Measurements from ENCODE around the gene PRR36. TPM values are rescaled to one million over a fixed set of nuclear protein-coding genes. Genes with fewer than 3 reads are reported as not detected.

PRR36 gene
- total RNA-seq, 1 experiment from 2014 or later: 12.9 TPM

GRCh38 chr19:7916955-7917266 lies 42.7 kb upstream of the PRR36 start:
- Histone ChIP-seq H3K4me2 (peak overlapping the region; percentile 88), H3K27ac (no peak overlapping the region), H3K9me2 (ENCODE audit: insufficient read depth) (no peaks in the 10 kb centered on the region), H3K27me3 (ENCODE audit: insufficient read depth, low read depth) (peaks cover 19% of the 10 kb centered on the region), H3K4me3 (peak overlapping the region; percentile 63), H3K79me2 (ENCODE audit: low read depth) (no peaks in the 10 kb centered on the region), H2AFZ (peak overlapping the region; percentile 75), H4K20me1 (ENCODE audit: insufficient read depth) (peaks cover 15% of the 10 kb centered on the region; the same call in 1 of the 2 replicates), H3K9me3 (ENCODE audit: insufficient read depth, low read depth) (no peaks in the 10 kb centered on the region), H3F3A (ENCODE audit: insufficient read depth, low read depth) (peaks cover 41% of the 10 kb centered on the region), H3K36me3 (ENCODE audit: low read depth) (no peaks in the 10 kb centered on the region), H3K4me1 (replicated peaks; ENCODE audit: insufficient read depth) (peaks cover 23% of the 10 kb centered on the region)
- intact Hi-C loops (cut with micrococcal nuclease; ENCODE audit: unreplicated experiment): no loop called here
- no peak for TF ChIP-seq CTCF (conservative IDR thresholded peaks at IDR 0.05)
- 0 out of 2 replicates have a peak, but pooled peaks have one; percentile 20 for TF ChIP-seq EZH2 (IDR thresholded peaks at IDR 0.05; ENCODE audit: low read depth)
- ChIA-PET POLR2A (ENCODE audit: unreplicated experiment) (no interaction called here), CTCF (interaction anchor here (0.6 kb wide), 1 partner anchor 333 kb away, joined by 3 read pairs; no protein-coding TSS in a partner anchor)
- no peak for DNase-seq
- BruUV-seq (replicated peaks): no TSS peak

- Histone ChIP-seq H3K9me3 (ENCODE audit: insufficient read depth, low read depth) (no peaks in the 10 kb centered on the region), H3K4me2 (peak overlapping the region; percentile 88), H3K36me3 (ENCODE audit: low read depth) (0 out of 2 replicates have a peak, but pooled peaks cover 3% of the 10 kb centered on the region), H4K20me1 (ENCODE audit: insufficient read depth) (peaks cover 15% of the 10 kb centered on the region; the same call in 1 of the 2 replicates), H3K27me3 (ENCODE audit: insufficient read depth, low read depth) (peaks cover 19% of the 10 kb centered on the region), H3F3A (ENCODE audit: insufficient read depth, low read depth) (peaks cover 35% of the 10 kb centered on the region; the same call in 1 of the 2 replicates), H2AFZ (peak overlapping the region; percentile 75; the same call in 1 of the 2 replicates), H3K9me2 (ENCODE audit: insufficient read depth) (no peaks in the 10 kb centered on the region), H3K79me2 (ENCODE audit: low read depth) (no peaks in the 10 kb centered on the region), H3K27ac (no peak overlapping the region), H3K4me1 (replicated peaks; ENCODE audit: insufficient read depth) (peaks cover 18% of the 10 kb centered on the region), H3K4me3 (peak overlapping the region; percentile 63)
- ChIA-PET CTCF (no interaction called here), POLR2A (ENCODE audit: unreplicated experiment) (no interaction called here)
- TF ChIP-seq CTCF (conservative IDR thresholded peaks at IDR 0.05) (no peak), EZH2 (IDR thresholded peaks at IDR 0.05; ENCODE audit: low read depth) (no peak)
- intact Hi-C loops (cut with micrococcal nuclease; ENCODE audit: unreplicated experiment): no loop called here
- no peak for DNase-seq
- no TSS peak for BruUV-seq (replicated peaks)
These were observed 42.1 kb upstream of the PRR36 start for GRCh38 chr19:7916103-7916954.

- Histone ChIP-seq H3K79me2 (ENCODE audit: low read depth) (no peaks in the 10 kb centered on the region), H2AFZ (no peak overlapping the region), H3K4me1 (replicated peaks; ENCODE audit: insufficient read depth) (peaks cover 13% of the 10 kb centered on the region), H3F3A (ENCODE audit: insufficient read depth, low read depth) (peaks cover 30% of the 10 kb centered on the region; the same call in 1 of the 2 replicates), H4K20me1 (ENCODE audit: insufficient read depth) (peaks cover 15% of the 10 kb centered on the region; the same call in 1 of the 2 replicates), H3K36me3 (ENCODE audit: low read depth) (0 out of 2 replicates have a peak, but pooled peaks cover 4% of the 10 kb centered on the region), H3K27me3 (ENCODE audit: insufficient read depth, low read depth) (peaks cover 19% of the 10 kb centered on the region), H3K27ac (no peak overlapping the region), H3K4me3 (no peak overlapping the region; the same call in 1 of the 2 replicates), H3K9me3 (ENCODE audit: insufficient read depth, low read depth) (no peaks in the 10 kb centered on the region), H3K4me2 (peak overlapping the region; percentile 88), H3K9me2 (ENCODE audit: insufficient read depth) (no peaks in the 10 kb centered on the region)
- no peak for DNase-seq
- intact Hi-C loops (cut with micrococcal nuclease; ENCODE audit: unreplicated experiment): no loop called here
- TF ChIP-seq CTCF (conservative IDR thresholded peaks at IDR 0.05) (no peak), EZH2 (IDR thresholded peaks at IDR 0.05; ENCODE audit: low read depth) (no peak)
- no TSS peak for BruUV-seq (replicated peaks)
- ChIA-PET POLR2A (ENCODE audit: unreplicated experiment) (no interaction called here), CTCF (no interaction called here)
These were observed 41.3 kb upstream of the PRR36 start for GRCh38 chr19:7915250-7916102.
